IPS DF 4.7 (cell line): Measurements from ENCODE around the gene MEF2A.
"Not testable (repeated sequence)": the region's sequence is repeated elsewhere in the genome, so short reads cannot be mapped to it uniquely, and the experiment has no call there.

Experiments
- DNase-seq: peaks from one replicate; pipeline ENCODE4 v3.0.0-alpha.2; 2013; ENCODE audit warnings: low spot score; ENCODE audit errors: extremely low read depth

Gene MEF2A

GRCh38 chr15:99645543-99645935 lies 79.8 kb downstream of the MEF2A start:
- DNase-seq = no peak

DNA sequence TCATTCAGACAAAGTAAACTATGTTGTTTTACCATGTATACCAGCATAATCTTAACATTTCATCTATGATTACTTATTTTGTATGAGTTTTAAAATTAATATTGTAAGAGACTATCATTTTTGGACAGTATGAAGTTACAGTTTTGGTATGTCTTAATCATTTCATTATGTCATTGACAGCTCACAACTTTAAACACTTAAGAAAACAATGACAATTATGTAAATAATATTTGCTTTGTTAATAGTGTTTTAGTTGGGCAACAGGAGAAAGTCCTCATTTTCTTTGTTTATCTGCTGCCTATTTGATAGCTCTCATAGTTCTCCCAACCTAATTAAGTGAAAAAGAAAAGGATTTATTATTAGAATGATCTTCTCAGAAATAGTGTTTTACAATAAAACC lies 80.2 kb downstream of the MEF2A start:
- no peak for DNase-seq

DNA sequence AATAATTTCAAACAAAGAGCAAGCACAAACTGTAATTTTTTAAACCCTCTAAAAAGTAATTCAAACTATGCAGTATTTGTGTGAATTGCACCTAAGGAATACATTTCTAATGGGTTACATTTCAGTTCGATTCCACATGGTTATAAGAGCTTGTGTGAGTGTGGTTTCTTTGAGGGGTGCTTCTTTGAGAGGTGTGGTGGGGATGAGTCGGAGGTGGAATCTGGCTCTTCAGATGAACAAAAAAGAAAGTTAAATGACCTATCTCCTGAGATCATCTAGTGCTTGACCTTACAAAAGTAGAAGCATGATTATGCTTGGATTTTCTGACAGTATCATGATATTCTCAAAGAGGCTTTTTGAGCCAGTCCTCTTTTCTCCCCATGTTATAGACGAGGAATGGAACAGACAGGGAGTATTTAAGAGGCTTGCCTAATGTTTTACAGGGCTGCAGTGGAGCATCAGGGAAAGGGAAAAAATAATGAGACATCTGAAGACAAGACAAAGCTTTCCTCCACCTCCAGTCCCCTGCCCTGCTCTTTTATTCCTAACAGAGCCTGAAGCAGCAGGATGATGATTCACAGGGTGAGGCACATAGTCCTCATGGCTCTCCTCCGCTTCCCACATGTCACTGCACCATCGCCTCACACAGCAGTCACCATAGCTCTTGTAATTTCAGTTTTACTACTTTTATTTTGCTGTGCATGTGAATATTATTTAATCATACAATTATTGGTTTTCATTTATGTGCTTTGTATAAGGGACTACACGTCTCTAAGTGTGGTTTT lies 85.4 kb downstream of the MEF2A start:
- no peak for DNase-seq

- no peak for DNase-seq
Observed at GRCh38 chr15:99656205-99656604, 90.4 kb downstream of the MEF2A start.

GRCh38 chr15:99657996-99658395 lies 92.2 kb downstream of the MEF2A start:
- no peak for DNase-seq

- no peak for DNase-seq
Observed at GRCh38 chr15:99662903-99663302, 97.1 kb downstream of the MEF2A start.

DNA sequence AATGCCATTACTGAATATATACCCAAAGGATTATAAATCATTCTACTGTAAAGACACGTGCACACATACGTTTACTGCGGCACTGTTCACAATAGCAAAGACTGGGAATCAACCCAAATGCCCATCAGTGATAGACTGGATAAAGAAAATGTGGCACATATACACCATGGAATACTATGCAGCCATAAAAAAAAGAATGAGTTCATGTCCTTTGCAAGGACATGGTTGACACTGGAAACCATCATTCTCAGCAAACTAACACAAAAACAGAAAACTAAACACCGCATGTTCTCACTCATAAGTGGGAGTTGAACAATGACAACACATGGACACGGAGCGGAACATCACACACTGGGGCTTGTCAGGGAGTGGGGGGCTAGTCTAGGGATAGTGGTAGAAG lies 100.3 kb downstream of the MEF2A start:
- not testable (repeated sequence) for DNase-seq

GRCh38 chr15:99668533-99669182 lies 102.9 kb downstream of the MEF2A start:
- DNase-seq = no peak

DNA sequence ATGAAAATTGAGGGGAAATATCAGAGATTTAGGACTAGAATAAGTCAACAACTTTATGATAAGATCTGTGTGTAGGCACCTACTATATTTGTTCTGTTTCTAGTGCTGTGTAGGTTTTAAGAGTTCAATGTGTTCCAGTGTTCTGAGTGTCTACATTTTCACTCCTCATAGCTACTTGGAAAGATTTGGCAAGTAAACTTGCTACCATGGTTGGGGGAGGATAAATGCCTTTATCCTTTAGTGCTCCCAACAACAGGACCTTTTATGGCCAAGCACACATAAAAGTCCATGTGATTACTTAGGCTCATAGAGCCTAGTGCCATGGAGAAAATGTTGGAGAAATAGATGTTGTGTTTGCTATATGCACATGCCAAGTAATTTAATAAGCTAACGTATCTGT lies 103.5 kb downstream of the MEF2A start:
- no peak for DNase-seq

DNA sequence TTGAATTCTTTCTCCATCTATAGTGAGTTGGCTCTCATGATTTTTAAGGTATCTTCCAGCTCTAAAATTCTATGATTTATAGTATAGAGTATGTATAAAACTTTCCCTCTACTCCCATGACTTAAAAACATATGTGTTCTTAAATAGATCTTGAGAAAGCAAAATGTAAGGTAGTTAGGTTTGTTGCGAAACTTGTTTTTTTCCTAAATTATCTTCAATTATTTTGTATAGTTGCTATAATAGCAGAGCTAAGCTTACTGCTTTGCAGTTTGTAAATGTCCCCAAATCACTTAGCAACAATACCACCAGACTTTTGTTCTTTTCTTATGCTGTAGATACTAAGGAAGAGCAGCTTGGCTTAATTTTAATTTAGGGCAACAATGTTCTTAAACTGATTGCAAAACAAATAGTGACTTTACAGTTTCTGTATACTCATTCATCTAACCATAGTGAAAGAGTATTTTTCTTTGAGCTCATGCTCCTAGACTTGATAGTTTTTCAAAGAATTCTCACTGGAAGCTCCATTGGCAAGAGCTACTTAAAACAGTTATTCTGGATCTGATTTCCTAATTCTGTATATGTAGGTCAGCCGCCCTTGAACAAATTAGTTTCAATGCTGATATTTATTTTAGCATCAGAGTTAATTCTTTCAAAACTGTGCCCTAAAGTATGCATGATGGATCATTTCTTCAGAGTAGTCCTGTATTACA lies 106.3 kb downstream of the MEF2A start:
- DNase-seq = no peak

DNA sequence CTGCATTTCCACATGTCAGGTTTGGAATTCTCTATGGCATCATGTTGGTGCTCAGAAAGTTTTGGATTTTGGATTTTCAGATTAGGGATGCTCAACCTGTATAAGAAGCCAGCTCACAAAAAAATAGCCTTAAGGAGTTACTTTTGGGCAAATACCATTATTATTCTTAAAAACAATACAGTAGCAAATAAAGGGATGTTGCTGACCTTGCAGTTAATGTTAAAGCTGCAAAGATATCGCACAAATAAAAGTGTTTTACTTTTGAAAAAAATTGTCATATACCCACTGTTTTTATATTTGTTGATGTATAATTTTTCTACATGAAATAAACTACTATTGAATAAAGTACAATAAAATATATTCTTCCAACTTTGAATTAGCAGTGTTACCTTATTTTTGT lies 107.3 kb downstream of the MEF2A start:
- no peak for DNase-seq

GRCh38 chr15:99674279-99674678 lies 108.5 kb downstream of the MEF2A start:
- DNase-seq = no peak

DNA sequence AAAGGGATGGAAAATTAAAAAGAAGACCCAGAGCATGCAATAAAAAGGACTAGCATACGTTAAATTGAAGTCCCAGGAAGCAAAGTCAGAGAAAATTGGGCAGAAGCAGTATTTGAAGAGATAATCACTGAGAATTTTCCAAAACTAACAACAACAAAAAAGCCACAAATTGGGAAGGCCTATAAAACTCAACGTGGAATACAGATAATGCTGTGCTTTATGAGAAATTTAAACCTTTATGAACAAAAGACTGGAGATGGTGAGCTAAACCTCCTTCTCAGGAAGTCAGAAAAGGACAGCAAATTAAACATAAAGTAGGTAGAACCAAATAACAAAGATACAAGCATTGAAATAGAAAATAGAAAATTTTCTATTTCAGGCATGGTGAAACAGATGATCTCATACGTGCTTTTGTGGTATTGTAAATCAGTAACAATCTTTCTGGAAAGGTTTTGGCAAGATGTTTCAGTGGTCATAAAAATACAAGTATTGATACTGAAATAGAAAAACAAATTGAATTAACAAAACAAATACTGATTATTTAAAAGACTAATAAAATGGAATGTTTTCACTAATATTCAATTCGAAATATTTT lies 111.9 kb downstream of the MEF2A start:
- no peak for DNase-seq

- DNase-seq = no peak
Observed at GRCh38 chr15:99680276-99680675, 114.5 kb downstream of the MEF2A start.

GRCh38 chr15:99681990-99682389 lies 116.2 kb downstream of the MEF2A start:
- no peak for DNase-seq

DNA sequence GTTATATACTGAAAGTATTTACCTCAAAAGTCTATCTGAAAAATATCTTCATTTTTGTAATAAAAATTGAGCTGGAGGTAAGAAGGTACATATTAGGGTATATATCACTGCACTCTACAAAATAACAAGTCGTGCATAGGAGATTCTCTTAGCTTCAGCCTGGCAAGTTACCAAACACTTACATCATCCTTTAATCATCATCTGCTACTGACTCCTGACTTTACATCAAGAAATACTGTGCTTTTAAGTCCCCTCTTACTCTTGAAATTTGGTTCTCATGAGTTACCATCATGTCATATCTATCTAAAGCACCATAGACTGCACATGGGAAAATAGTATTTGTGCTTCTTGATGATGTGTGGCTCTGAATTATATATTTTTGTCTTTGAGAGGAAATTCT lies 116.7 kb downstream of the MEF2A start:
- no peak for DNase-seq

- no peak for DNase-seq
Observed at GRCh38 chr15:99683000-99683670, 117.4 kb downstream of the MEF2A start.

DNA sequence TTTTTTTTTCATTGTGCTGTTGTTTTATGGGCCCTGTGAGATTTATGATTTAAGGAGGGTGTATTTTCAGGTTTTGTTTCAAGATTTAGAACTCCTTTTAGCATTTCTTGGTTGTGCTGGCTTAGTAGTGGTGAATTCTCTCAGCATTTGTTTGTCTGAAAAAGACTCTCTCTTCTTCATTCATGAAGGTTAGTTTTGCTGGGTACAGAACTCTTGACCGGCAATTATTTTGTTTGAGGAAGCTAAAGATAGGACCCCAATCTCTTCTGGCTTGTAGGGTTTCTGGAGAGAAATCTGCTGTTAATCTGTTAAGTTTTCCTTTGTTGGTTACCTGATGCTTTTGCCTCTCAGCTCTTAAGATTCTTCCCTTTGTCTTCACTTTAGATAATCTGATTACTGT lies 120.5 kb downstream of the MEF2A start:
- DNase-seq = no peak

GRCh38 chr15:99692825-99693224 lies 127.0 kb downstream of the MEF2A start:
- no peak for DNase-seq

DNA sequence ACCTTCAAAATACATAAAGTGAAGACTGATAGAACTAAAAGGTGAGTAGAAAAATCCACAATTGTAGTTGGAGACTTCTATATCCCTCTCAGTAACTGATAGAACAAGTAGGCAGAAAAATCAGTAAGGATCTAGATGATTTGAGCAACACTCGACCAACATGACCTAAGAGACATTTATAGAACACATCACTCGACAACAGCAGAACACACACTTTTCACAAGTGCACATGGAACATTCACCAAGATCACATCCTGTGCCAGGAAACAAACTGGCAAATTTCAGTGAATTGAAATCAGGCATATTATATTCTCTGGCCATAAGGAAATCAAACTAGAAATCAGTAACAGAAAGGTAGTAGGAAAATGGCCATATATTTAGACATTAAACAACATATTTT lies 130.3 kb downstream of the MEF2A start:
- no peak for DNase-seq

DNA sequence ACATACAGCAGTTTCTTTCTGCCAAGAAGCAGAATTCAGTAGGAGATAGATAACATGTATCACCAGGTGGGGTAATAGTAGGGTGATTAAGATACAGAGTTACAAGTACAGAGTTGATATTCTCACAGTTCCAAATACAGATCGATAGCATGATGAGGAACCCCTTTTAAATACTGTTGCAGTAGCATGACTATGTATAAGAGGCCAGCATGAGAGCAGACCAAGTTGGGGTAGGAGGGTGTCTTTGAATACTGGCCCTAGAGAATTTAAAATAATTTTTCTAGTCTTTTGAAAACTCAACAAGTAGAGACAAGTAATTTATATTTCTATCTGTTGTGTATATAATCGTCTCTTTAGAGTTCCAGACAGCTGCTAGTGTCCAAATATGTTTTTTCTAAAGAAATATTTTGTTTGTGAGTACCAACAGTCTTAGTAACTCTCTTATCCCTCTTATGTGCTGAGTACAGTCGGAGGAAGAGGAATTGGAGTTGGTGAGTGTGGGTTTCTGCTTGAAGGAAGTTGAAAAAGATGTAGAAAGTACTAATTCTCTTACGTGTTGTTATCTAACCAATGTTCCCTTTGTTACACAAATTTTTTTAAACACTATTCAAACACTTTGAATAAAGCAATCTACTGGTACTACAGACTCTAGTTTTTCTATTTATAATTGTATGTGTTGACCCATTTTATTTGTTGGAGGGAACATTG lies 137.3 kb downstream of the MEF2A start:
- no peak for DNase-seq
